RWPE2 (cell line): Measurements from ENCODE around the gene SIX3.

ENCODE experiments used
- ATAC-seq: fragments of 200-7000 bp; cut with Tn5 transposase; 3 replicates; pipeline ENCODE4 v1.9.1; 2021; ENCODE audit warnings: low read depth
- DNase-seq: peaks from one replicate; pipeline ENCODE4 v3.0.0-alpha.2; 2020; ENCODE audit warnings: low spot score
- H3K27ac ChIP-seq: fragments of 450-650 bp; 2 replicates; pipeline ENCODE4 v1.5.1; 2017; ENCODE audit warnings: mild to moderate bottlenecking; ENCODE audit not compliant: poor library complexity, severe bottlenecking
- H3K27me3 ChIP-seq: fragments of 250-450 bp; sonication (Bioruptor Pico); 2 replicates; pipeline ENCODE4 v1.5.1; 2021; ENCODE audit warnings: mild to moderate bottlenecking, moderate library complexity; ENCODE audit not compliant: insufficient read depth, poor library complexity, severe bottlenecking
- H3K36me3 ChIP-seq: fragments of 250-450 bp; sonication (Bioruptor Pico); 2 replicates; pipeline ENCODE4 v1.5.1; 2020; ENCODE audit warnings: low read depth, mild to moderate bottlenecking, moderate library complexity
- H3K4me1 ChIP-seq: fragments of 250-450 bp; sonication (Bioruptor Pico); 2 replicates; pipeline ENCODE4 v1.5.1; 2021; ENCODE audit warnings: mild to moderate bottlenecking, moderate library complexity; ENCODE audit not compliant: insufficient read depth, poor library complexity, severe bottlenecking
- H3K4me3 ChIP-seq: fragments of 250-450 bp; sonication (Bioruptor Pico); 2 replicates; pipeline ENCODE4 v1.5.1; 2021; ENCODE audit warnings: mild to moderate bottlenecking, moderate library complexity; ENCODE audit not compliant: severe bottlenecking
- H3K9me3 ChIP-seq: fragments of 250-450 bp; sonication (Bioruptor Pico); 2 replicates; pipeline ENCODE4 v1.5.1; 2021; ENCODE audit warnings: mild to moderate bottlenecking, moderate library complexity; ENCODE audit not compliant: severe bottlenecking
- TF ChIP-seq, protein P1 (sequence below): fragments of 450-650 bp; IDR thresholded peaks from one replicate; pipeline ENCODE4 v1.5.1; 2017; ENCODE audit warnings: mild to moderate bottlenecking, moderate library complexity; ENCODE audit not compliant: poor library complexity, severe bottlenecking

Gene SIX3

GRCh38 chr2:44929735-44930273 is 11.7 kb upstream of the SIX3 start:
- Histone ChIP-seq H3K36me3 (no peaks in the 10 kb centered on the region), H3K27ac (no peak overlapping the region), H3K27me3 (peaks cover 98% of the 10 kb centered on the region), H3K9me3 (no peaks in the 10 kb centered on the region), H3K4me1 (no peaks in the 10 kb centered on the region), H3K4me3 (no peak overlapping the region)
- TF ChIP-seq, protein P1, sequence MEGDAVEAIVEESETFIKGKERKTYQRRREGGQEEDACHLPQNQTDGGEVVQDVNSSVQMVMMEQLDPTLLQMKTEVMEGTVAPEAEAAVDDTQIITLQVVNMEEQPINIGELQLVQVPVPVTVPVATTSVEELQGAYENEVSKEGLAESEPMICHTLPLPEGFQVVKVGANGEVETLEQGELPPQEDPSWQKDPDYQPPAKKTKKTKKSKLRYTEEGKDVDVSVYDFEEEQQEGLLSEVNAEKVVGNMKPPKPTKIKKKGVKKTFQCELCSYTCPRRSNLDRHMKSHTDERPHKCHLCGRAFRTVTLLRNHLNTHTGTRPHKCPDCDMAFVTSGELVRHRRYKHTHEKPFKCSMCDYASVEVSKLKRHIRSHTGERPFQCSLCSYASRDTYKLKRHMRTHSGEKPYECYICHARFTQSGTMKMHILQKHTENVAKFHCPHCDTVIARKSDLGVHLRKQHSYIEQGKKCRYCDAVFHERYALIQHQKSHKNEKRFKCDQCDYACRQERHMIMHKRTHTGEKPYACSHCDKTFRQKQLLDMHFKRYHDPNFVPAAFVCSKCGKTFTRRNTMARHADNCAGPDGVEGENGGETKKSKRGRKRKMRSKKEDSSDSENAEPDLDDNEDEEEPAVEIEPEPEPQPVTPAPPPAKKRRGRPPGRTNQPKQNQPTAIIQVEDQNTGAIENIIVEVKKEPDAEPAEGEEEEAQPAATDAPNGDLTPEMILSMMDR = no peak
- DNase-seq (no peak), ATAC-seq (no peak)

DNA sequence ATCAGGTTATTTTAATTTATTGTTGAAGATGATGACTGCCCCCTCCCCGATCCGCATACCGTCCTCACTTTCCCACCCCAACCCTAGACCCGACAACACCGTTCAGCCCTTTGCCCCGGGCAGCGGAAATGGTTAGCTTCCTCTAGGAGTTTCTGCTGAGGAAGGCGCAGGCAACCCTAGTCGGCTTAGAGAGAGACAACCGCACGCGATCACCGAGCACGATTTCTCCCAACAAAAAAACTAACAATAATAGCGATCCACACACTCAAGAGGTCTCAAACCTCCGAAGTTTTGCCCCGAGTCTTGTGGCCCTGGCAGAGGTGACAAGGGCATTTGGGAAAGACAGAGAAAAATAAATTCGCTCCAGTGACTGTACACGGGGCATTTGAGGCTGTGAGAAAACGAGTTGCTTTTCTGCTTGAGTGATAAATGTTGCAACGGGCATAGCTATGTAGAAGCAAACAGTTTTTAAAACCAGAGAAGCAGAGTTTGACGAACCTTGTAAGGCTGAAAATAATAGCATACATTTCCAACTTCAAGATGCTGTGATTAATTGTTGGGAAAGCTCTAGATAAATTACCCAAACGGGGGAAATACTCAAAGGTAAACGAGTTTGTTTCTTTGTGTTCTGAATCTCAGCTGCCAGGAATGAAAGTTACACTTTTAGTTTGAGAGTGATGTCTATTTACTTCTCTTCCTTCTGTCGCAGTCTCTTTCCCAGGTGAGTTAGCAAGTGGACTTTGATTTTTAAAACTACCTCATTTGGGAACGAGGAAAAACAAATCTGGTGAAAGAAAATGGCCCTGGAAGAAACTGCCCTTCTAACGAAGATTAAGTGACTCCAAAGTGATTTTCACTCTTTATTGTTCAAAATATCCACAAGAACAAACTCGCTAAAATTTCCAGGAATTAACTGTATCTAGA is 11.0 kb upstream of the SIX3 start:
- Histone ChIP-seq H3K27ac (no peak overlapping the region), H3K4me1 (no peaks in the 10 kb centered on the region), H3K36me3 (no peaks in the 10 kb centered on the region), H3K4me3 (no peak overlapping the region), H3K9me3 (no peaks in the 10 kb centered on the region), H3K27me3 (peaks cover 98% of the 10 kb centered on the region)
- TF ChIP-seq, protein P1 = no peak
- ATAC-seq (no peak), DNase-seq (no peak)

GRCh38 chr2:44931198-44931780 is 10.2 kb upstream of the SIX3 start:
- DNase-seq (no peak), ATAC-seq (no peak)
- H3K4me3 ChIP-seq = no peak overlapping the region
- H3K9me3 ChIP-seq = no peaks in the 10 kb centered on the region
- no peaks in the 10 kb centered on the region for H3K36me3 ChIP-seq
- TF ChIP-seq, protein P1 = no peak
- no peak overlapping the region for H3K27ac ChIP-seq
- H3K4me1 ChIP-seq = no peaks in the 10 kb centered on the region
- H3K27me3 ChIP-seq = peaks cover 98% of the 10 kb centered on the region

DNA sequence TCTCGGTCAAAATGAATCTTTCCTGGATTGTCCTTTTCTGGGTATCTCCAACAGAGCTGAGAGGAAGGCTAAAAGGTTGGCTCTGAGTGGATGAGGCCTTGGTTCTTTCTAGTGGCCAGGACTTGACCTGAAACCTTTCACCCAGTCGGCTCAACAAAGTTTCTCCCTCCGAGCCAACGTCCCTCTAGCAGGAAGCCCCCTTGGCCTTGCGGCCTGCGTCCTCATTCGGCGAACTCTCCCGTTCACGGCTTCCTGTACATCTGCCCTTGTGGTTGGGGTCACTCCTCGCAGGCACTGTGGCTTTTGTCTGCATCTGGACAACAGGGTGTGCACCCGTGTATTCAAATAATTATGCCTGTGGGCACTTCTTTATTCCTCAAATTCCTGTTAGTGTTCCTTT is 9.4 kb upstream of the SIX3 start:
- H3K9me3 ChIP-seq = no peaks in the 10 kb centered on the region
- no peaks in the 10 kb centered on the region for H3K36me3 ChIP-seq
- DNase-seq = no peak
- peaks cover 98% of the 10 kb centered on the region for H3K27me3 ChIP-seq
- no peak overlapping the region for H3K27ac ChIP-seq
- no peak for ATAC-seq
- no peak overlapping the region for H3K4me3 ChIP-seq
- TF ChIP-seq, protein P1 = no peak
- no peaks in the 10 kb centered on the region for H3K4me1 ChIP-seq
